Nasal cavity respiratory epithelium epithelial cell of viscerocranial mucosa (primary cell): ENCODE results near the gene CCDC175. TPM values are rescaled to one million over a fixed set of nuclear protein-coding genes. Genes with fewer than 3 reads are reported as not detected.

Experiments
- total RNA-seq: library from RNA; depleted of rRNA; stranded (reverse); fragments of >200 nt; gene quantifications from 2 replicates; pipeline ENCODE4 v1.2.3, GENCODE V29; 2014

CCDC175 gene
- not detected in 2 replicates for total RNA-seq

GRCh38 chr14:59576332-59577294 lies at the start of gene CCDC175:
Gene CCDC175, minus strand, starts transcription at chr14:59576812. Its CDS starts 37 bp downstream, at chr14:59576775.

GRCh38 chr14:59483819-59484638 lies 92.6 kb downstream of the CCDC175 start, which contains the start of the genes JKAMP and L3HYPDH:
Gene JKAMP, plus strand, starts transcription at chr14:59484517. Its CDS starts 73 bp downstream, at chr14:59484590.
Gene L3HYPDH, minus strand, starts transcription at chr14:59484408. Its CDS starts 92 bp downstream, at chr14:59484316.

GRCh38 chr14:59465316-59466135 lies 111.1 kb downstream of the CCDC175 start, which contains the start of gene GPR135:
Gene GPR135, minus strand, starts transcription at chr14:59465380. Its CDS starts 154 bp downstream, at chr14:59465226.

Other genes starting within 250 kb of the CCDC175 start
- gene GPR135, start 111.4 kb downstream of the CCDC175 start, total RNA-seq, result 0.34 and 1.6 TPM in 2 replicates
- 10.6 and 25.8 TPM in 2 replicates for gene L3HYPDH, start 92.4 kb downstream of the CCDC175 start, total RNA-seq
- gene JKAMP, start 92.3 kb downstream of the CCDC175 start, total RNA-seq, result 41.7 and 68.4 TPM in 2 replicates